Measurements from ENCODE around the gene ERFE. TPM values are rescaled to one million over a fixed set of nuclear protein-coding genes. Genes with fewer than 3 reads are reported as not detected.
A peak's percentile ranks its signal among the peaks of the same experiment; 100 is the strongest.

Gene ERFE
- total RNA-seq, 1 experiment from 2014 or later: 10.3 TPM

- ChIA-PET POLR2A (interaction anchor here (0.6 kb wide), 1 partner anchor 81 kb away, joined by 3 read pairs; no protein-coding TSS in a partner anchor), CTCF (interaction anchor here (0.6 to 0.7 kb wide), 3 partner anchors 33 to 587 kb away, joined by 3 read pairs; no protein-coding TSS in a partner anchor)
- in situ Hi-C loops (cut with HindIII; ENCODE audit: low pct_unique_long_range_greater_than_20kb, low sequenced_read_pairs) (no loop called here), intact Hi-C loops (cut with micrococcal nuclease; ENCODE audit: unreplicated experiment) (no loop called here)
- TF ChIP-seq POLR2AphosphoS5 (IDR thresholded peaks at IDR 0.05; ENCODE audit: low read depth, low read length) (no peak), SIN3A (IDR thresholded peaks at IDR 0.05; ENCODE audit: borderline replicate concordance, insufficient read depth, low read depth, low read length) (no peak), CTCF (IDR thresholded peaks at IDR 0.05) (no peak), TCF7L2 (IDR thresholded peaks at IDR 0.05; ENCODE audit: low read depth, low read length) (no peak), REST (IDR thresholded peaks at IDR 0.05; ENCODE audit: insufficient read depth in 1 of 2, low read depth in 2 of 2, low read length in 1 of 2) (no peak)
- H3K27ac ChIP-seq (ENCODE audit: low read length): no peak overlapping the region
- no TSS peak for BruUV-seq (replicated peaks)
- no peaks in the 10 kb centered on the region for H3K9me3 ChIP-seq (ENCODE audit: control insufficient read depth, insufficient read depth, low read depth, low read length)
- DNase-seq (ENCODE audit: low read depth, low spot score) (no peak), ATAC-seq (no peak)
- peaks cover 7% of the 10 kb centered on the region for H3K4me1 ChIP-seq (ENCODE audit: control insufficient read depth, insufficient read depth, low read length)
- no peaks in the 10 kb centered on the region for H3K36me3 ChIP-seq (ENCODE audit: control insufficient read depth, insufficient read depth, low read length)
- no peaks in the 10 kb centered on the region for H3K27me3 ChIP-seq (ENCODE audit: control insufficient read depth, insufficient read depth, low read length)
- H3K4me3 ChIP-seq (ENCODE audit: low read depth in 2 of 2, low read length in 2 of 2): peak overlapping the region; percentile 45 to 63
Measured at GRCh38 chr2:238159661-238160205, 963 bp downstream of the ERFE start.

DNA sequence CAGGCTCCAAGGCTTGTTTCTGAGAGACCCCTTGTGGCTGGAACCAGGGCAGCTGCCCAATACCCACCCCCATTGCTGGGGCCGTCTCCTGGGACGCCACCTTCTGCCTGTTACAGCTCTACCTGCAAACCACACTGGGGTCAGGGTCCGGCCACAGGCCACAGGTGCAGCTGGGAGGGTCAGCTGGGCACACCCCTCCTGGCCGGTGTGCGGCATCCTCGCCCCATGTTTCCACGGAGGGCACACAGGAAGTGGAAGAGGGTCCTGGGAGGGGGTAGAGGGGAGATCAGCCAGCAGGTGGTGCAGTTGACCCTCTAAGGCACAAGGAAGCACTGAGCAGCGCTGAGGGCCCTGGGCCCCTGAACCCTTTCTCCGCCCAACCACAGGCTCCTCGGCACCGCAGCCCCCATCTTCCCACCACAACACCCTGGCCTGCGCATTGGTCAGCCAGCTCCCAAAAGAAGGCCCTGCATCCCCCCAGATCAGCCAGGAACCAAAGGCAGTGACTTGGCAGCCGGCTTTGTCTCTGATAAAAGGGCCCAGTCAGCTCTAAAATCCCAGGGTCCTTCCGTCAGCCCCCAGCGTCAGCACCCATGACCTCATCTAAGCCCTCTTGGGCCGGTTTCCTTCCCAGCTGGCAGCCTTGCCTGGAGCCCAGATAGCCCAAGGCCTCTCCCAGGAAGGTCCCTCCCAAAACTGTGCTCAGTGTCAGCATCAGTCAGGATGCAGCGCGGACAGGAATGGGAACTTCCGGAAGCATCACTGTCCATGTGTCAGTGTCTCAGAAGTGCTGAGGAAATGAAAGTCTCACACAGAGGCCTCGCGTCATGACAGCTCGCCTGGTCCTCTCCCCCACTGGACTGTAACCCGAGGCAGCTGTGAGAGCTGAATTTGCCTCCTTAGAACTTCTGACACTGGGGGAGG lies 1.7 kb downstream of the ERFE start:
- intact Hi-C loops (cut with micrococcal nuclease; ENCODE audit: unreplicated experiment): no loop called here
- Histone ChIP-seq H3K27me3 (ENCODE audit: control insufficient read depth, insufficient read depth, low read length) (no peaks in the 10 kb centered on the region), H3K4me1 (ENCODE audit: control insufficient read depth, insufficient read depth, low read length) (peaks cover 7% of the 10 kb centered on the region), H3K27ac (ENCODE audit: low read length) (no peak overlapping the region), H3K9me3 (ENCODE audit: control insufficient read depth, insufficient read depth, low read depth, low read length) (no peaks in the 10 kb centered on the region), H3K36me3 (ENCODE audit: control insufficient read depth, insufficient read depth, low read length) (no peaks in the 10 kb centered on the region), H3K4me3 (ENCODE audit: low read depth in 2 of 2, low read length in 2 of 2) (no peak overlapping the region)
- DNase-seq (ENCODE audit: low read depth, low spot score): no peak
- ChIA-PET CTCF (interaction anchor here (0.6 to 0.7 kb wide), 2 partner anchors 78 to 588 kb away, joined by 3 read pairs; no protein-coding TSS in a partner anchor), POLR2A (interaction anchor here (0.6 kb wide), 1 partner anchor 80 kb away, joined by 3 read pairs; no protein-coding TSS in a partner anchor)
- TF ChIP-seq REST (IDR thresholded peaks at IDR 0.05; ENCODE audit: insufficient read depth in 1 of 2, low read depth in 2 of 2, low read length in 1 of 2): no peak
- no peak; the same call in 1 of the 2 replicates for TF ChIP-seq CTCF (IDR thresholded peaks at IDR 0.05)
- TF ChIP-seq SIN3A (IDR thresholded peaks at IDR 0.05; ENCODE audit: borderline replicate concordance, insufficient read depth, low read depth, low read length): no peak
- no peak for TF ChIP-seq POLR2AphosphoS5 (IDR thresholded peaks at IDR 0.05; ENCODE audit: low read depth, low read length)
- no peak for TF ChIP-seq TCF7L2 (IDR thresholded peaks at IDR 0.05; ENCODE audit: low read depth, low read length)
- no TSS peak for BruUV-seq (replicated peaks)
- in situ Hi-C loops (cut with HindIII; ENCODE audit: low pct_unique_long_range_greater_than_20kb, low sequenced_read_pairs): no loop called here
- no peak for ATAC-seq
